Activated naive CD8-positive, alpha-beta T cell (primary cell): ENCODE data around the gene CFAP300.

Experiments
- H3K27ac Mint-ChIP-seq: one replicate; pipeline ENCODE4 v1.8.0; 2021; ENCODE audit warnings: mixed read lengths
- H3K27me3 Mint-ChIP-seq: one replicate; pipeline ENCODE4 v1.8.0; 2021; ENCODE audit warnings: mixed read lengths
- H3K36me3 Mint-ChIP-seq: one replicate; pipeline ENCODE4 v1.8.0; 2021; ENCODE audit warnings: mixed read lengths
- H3K4me1 Mint-ChIP-seq: one replicate; pipeline ENCODE4 v1.8.0; 2021; ENCODE audit warnings: low read depth, mixed read lengths
- H3K4me3 Mint-ChIP-seq: one replicate; pipeline ENCODE4 v1.8.0; 2021; ENCODE audit warnings: mild to moderate bottlenecking, mixed read lengths
- H3K9me3 Mint-ChIP-seq: one replicate; pipeline ENCODE4 v1.8.0; 2021; ENCODE audit warnings: low read depth, mixed read lengths

The CFAP300 gene

DNA sequence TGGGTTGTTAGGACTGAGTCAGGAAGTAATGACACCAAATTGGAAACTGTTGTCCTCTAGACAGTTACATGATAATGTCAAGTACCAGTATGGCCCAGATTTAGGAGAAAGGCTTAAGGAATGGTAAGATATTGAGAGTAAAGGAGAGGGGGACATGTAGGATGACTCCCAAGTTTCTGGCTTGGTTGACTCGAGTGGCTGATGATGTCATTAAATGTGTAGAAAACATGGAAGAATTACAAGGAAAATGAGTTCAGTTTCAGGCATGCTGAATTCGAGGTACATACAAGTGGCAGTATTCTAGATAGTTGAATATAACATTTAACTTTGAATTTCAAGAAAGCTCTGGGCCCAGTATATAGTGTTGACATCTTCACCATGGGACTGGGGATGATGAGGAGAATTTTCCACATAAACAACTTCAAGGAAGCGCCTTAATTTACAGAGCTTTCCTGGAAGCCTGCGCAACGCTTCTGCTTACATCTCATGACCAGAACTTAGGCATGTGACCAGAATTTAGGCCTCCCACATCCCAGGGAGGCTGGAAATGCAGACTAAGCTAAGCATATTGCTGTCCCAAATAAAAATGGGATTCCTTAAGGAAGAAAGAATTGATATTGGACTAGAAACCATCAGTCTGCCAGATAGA, 3.8 kb downstream of the CFAP300 start:
- Mint-ChIP-seq H3K27me3 (peaks cover 21% of the 10 kb centered on the region), H3K4me3 (no peak overlapping the region), H3K27ac (no peak overlapping the region), H3K36me3 (no peaks in the 10 kb centered on the region), H3K4me1 (peaks cover 8% of the 10 kb centered on the region), H3K9me3 (no peaks in the 10 kb centered on the region)

- Mint-ChIP-seq H3K27ac (no peak overlapping the region), H3K4me1 (no peaks in the 10 kb centered on the region), H3K9me3 (no peaks in the 10 kb centered on the region), H3K27me3 (peaks cover 3% of the 10 kb centered on the region), H3K4me3 (no peak overlapping the region), H3K36me3 (no peaks in the 10 kb centered on the region)
Measured at GRCh38 chr11:102061276-102061675, 14.0 kb downstream of the CFAP300 start.

DNA sequence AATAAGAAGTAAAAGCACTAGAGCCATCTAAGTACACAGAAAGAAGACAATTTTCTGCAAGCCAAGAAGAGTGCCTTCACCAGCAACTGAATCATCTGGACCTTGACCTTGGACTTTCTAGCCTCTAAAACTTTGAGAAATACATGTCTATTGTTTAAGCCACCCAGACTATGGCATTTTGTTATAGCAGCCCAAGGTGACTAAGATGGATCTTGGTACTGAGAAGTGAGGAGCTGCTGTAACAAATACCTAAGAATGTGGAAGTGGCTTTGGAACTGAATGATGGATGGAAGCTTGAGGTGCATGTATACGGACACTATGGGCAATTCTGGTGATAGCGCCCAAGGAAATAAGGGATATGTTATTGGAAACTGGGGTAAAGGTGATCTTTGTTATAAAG, 14.9 kb downstream of the CFAP300 start:
- Mint-ChIP-seq H3K36me3 (no peaks in the 10 kb centered on the region), H3K27me3 (peaks cover 3% of the 10 kb centered on the region), H3K4me1 (no peaks in the 10 kb centered on the region), H3K9me3 (no peaks in the 10 kb centered on the region), H3K27ac (no peak overlapping the region), H3K4me3 (no peak overlapping the region)

GRCh38 chr11:102064316-102064715, 17.1 kb downstream of the CFAP300 start:
- H3K27ac Mint-ChIP-seq, result no peak overlapping the region
- no peaks in the 10 kb centered on the region for H3K36me3 Mint-ChIP-seq
- H3K9me3 Mint-ChIP-seq, result no peaks in the 10 kb centered on the region
- H3K4me1 Mint-ChIP-seq, result no peaks in the 10 kb centered on the region
- peaks cover 3% of the 10 kb centered on the region for H3K27me3 Mint-ChIP-seq
- H3K4me3 Mint-ChIP-seq, result no peak overlapping the region

GRCh38 chr11:102070766-102071165, 23.5 kb downstream of the CFAP300 start:
- no peaks in the 10 kb centered on the region for H3K27me3 Mint-ChIP-seq
- peaks cover 22% of the 10 kb centered on the region for H3K9me3 Mint-ChIP-seq
- no peak overlapping the region for H3K27ac Mint-ChIP-seq
- peaks cover 3% of the 10 kb centered on the region for H3K36me3 Mint-ChIP-seq
- H3K4me1 Mint-ChIP-seq, result no peaks in the 10 kb centered on the region
- H3K4me3 Mint-ChIP-seq, result no peak overlapping the region

DNA sequence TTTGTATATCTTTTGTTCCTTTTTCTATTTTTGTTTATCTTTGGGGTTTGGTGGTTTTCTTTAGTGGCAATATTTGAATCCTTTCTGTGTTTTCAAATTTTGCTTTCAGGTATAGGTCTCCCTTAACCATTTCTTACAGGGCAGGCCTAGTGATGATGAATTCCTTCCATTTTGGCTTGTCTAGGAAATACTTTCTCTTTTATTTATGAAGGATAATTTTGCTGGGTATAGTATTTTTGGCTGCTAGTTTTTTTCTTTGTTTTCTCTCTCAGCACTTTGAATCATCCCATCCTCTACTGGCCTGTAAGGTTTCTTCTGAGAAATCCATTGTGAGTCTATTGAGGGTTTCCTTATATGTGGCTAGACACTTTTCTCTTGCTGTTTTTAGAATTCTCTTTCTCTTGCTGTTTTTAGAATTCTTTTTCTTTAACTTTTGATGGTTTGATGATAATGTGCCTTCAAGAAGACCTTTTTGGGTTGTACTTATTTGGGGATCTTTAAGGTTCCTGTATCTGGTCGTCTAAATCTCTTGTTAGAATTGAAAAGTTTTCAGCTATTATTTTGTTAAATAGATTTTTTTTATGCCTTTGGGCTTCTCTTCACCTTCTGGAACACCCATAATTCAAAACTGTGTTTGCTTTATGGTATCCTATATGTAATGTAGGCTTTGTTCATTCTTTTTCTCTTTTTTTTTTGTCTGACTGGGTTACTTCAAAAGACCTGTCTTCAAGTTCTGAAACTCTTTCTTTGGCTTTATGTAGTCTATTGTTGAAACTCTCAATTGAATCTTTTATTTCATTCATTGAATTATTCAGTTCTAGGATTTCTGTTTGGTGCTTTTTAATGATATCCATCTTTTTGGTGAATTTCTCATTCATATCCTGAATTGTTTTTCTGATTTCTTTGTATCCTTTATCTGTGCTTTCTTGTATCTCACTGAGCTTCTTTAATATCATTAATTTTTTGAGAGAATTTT, 24.5 kb downstream of the CFAP300 start:
- Mint-ChIP-seq H3K9me3 (peaks cover 22% of the 10 kb centered on the region), H3K4me1 (no peaks in the 10 kb centered on the region), H3K27ac (no peak overlapping the region), H3K36me3 (peaks cover 3% of the 10 kb centered on the region), H3K4me3 (no peak overlapping the region), H3K27me3 (peaks cover under 1% of the 10 kb centered on the region)

DNA sequence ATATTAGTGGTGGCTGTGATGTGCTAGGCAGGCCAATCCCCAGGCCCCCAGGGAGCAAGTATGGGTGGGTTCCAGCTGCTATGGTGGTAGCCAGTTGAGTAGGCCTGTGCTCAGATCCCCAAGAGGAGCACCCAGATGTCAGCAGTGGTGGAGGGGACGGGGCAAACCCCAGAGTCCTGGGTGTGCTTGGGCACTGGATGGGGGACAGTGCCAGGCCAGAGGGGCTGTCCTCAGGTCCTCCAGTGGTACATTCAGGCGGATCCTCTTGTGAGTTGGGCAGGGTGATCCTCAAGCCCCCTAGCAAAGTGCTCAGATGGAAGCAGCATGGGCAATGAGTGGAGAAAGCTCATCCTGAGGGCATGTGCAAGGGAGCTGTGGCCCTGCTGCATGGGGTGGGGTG, 26.0 kb downstream of the CFAP300 start:
- H3K4me3 Mint-ChIP-seq, result no peak overlapping the region
- peaks cover 5% of the 10 kb centered on the region for H3K27me3 Mint-ChIP-seq
- no peaks in the 10 kb centered on the region for H3K4me1 Mint-ChIP-seq

GRCh38 chr11:102079625-102080024, 32.4 kb downstream of the CFAP300 start:
- no peaks in the 10 kb centered on the region for H3K9me3 Mint-ChIP-seq
- H3K27me3 Mint-ChIP-seq, result peaks cover 12% of the 10 kb centered on the region
- H3K4me1 Mint-ChIP-seq, result no peaks in the 10 kb centered on the region
- H3K4me3 Mint-ChIP-seq, result no peak overlapping the region
- no peak overlapping the region for H3K27ac Mint-ChIP-seq
- no peaks in the 10 kb centered on the region for H3K36me3 Mint-ChIP-seq

More for the DNA sequence above, 26.0 kb downstream of the CFAP300 start:
- H3K36me3 Mint-ChIP-seq, result peaks cover 3% of the 10 kb centered on the region
- no peak overlapping the region for H3K27ac Mint-ChIP-seq
- H3K9me3 Mint-ChIP-seq, result peaks cover 22% of the 10 kb centered on the region

- Mint-ChIP-seq H3K4me3 (no peak overlapping the region), H3K36me3 (no peaks in the 10 kb centered on the region), H3K27me3 (peaks cover 15% of the 10 kb centered on the region), H3K4me1 (no peaks in the 10 kb centered on the region), H3K27ac (no peak overlapping the region), H3K9me3 (no peaks in the 10 kb centered on the region)
Measured at GRCh38 chr11:102081313-102081712, 34.1 kb downstream of the CFAP300 start.

- Mint-ChIP-seq H3K4me3 (no peak overlapping the region), H3K4me1 (no peaks in the 10 kb centered on the region), H3K27ac (no peak overlapping the region), H3K27me3 (peaks cover 11% of the 10 kb centered on the region), H3K9me3 (no peaks in the 10 kb centered on the region), H3K36me3 (no peaks in the 10 kb centered on the region)
Measured at GRCh38 chr11:102085864-102086551, 38.8 kb downstream of the CFAP300 start.

- H3K4me1 Mint-ChIP-seq, result no peaks in the 10 kb centered on the region
- no peak overlapping the region for H3K4me3 Mint-ChIP-seq
- H3K36me3 Mint-ChIP-seq, result no peaks in the 10 kb centered on the region
- no peaks in the 10 kb centered on the region for H3K9me3 Mint-ChIP-seq
- H3K27ac Mint-ChIP-seq, result no peak overlapping the region
- peaks cover 7% of the 10 kb centered on the region for H3K27me3 Mint-ChIP-seq
Measured at GRCh38 chr11:102097186-102097585, 49.9 kb downstream of the CFAP300 start.

DNA sequence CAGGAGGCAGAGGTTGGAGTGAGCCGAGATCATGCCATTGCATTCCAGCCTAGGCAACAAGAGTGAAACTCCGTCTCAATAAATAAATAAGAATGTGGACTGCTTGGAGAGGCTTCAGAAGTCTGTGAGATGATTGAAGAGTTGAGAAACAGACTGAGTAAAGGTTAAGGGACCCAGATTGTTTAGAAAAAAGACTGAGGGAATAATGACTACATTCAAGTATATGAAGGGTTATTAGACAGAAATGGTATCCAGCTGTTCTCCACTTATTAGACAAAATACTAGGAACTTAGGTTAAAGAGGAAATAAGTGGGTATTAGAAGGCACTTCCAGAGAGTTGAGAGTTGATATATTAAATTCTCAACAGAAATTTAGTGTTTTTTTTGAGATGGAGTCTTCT, 52.5 kb downstream of the CFAP300 start:
- Mint-ChIP-seq H3K27me3 (peaks cover 6% of the 10 kb centered on the region), H3K4me3 (no peak overlapping the region), H3K4me1 (no peaks in the 10 kb centered on the region), H3K27ac (no peak overlapping the region), H3K36me3 (no peaks in the 10 kb centered on the region), H3K9me3 (no peaks in the 10 kb centered on the region)

- no peaks in the 10 kb centered on the region for H3K36me3 Mint-ChIP-seq
- H3K4me1 Mint-ChIP-seq, result peaks cover 15% of the 10 kb centered on the region
- H3K27ac Mint-ChIP-seq, result no peak overlapping the region
- H3K4me3 Mint-ChIP-seq, result peak overlapping the region; percentile 95
- peaks cover 21% of the 10 kb centered on the region for H3K27me3 Mint-ChIP-seq
- H3K9me3 Mint-ChIP-seq, result no peaks in the 10 kb centered on the region
Measured at GRCh38 chr11:102108734-102109440, 61.6 kb downstream of the CFAP300 start.

DNA sequence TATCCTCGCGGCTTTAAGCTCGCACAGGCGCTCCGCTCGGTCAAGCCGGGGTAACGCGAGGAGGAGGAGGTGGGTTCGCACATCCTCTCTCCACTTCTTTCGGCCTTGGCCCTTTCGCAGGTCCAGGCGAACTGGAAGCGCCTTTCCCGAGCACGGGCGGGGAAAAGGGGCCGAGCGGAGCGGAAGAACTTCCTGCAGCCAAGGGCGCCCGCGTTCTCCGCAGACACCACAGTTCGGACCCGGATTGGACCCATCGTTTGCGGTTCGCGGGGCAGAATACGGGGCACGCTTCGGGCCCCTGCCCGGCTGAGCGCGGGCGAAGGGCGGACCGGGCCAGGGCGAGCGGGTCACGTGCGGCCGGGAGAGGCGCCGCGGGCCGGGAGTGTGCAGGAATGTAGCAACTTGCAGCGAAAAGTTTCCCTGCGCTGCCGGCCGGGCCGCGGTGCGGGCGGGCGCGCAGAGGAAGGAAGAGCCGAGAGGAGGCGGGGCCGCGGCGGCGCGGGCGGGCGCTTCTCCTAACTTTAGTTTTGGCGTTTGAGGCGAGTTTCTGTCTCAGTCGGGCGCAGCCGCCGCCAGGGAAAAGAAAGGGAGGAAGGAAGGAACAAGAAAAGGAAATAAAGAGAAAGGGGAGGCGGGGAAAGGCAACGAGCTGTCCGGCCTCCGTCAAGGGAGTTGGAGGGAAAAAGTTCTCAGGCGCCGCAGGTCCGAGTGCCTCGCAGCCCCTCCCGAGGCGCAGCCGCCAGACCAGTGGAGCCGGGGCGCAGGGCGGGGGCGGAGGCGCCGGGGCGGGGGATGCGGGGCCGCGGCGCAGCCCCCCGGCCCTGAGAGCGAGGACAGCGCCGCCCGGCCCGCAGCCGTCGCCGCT, 62.9 kb downstream of the CFAP300 start, which contains the start of gene YAP1:
Gene YAP1 (plus strand): TSS at position 552 of the 865 bp plus-strand sequence. CDS start 402 bp downstream, outside the sequence.
- H3K4me1 Mint-ChIP-seq, result peaks cover 15% of the 10 kb centered on the region
- no peak within 1 kb of the TSS for H3K27ac Mint-ChIP-seq
- H3K36me3 Mint-ChIP-seq, result no peaks in the 10 kb centered on the region
- H3K27me3 Mint-ChIP-seq, result peaks cover 26% of the 10 kb centered on the region
- H3K4me3 Mint-ChIP-seq, result peak within 1 kb of the TSS; percentile 95
- no peaks in the 10 kb centered on the region for H3K9me3 Mint-ChIP-seq
